GM12878 (cell line): ENCODE measurements around the gene ANKMY1. TPM values are rescaled to one million over a fixed set of nuclear protein-coding genes. Genes with fewer than 3 reads are reported as not detected.

Source experiments
- ATAC-seq: fragments of 200-7000 bp; cut with Tn5 transposase; 3 replicates; pipeline ENCODE4 v1.9.1; 2020; ENCODE audit warnings: mild to moderate bottlenecking, moderate library complexity
- BruUV-seq: library from RNA; stranded (reverse); fragments of 400-500 nt; replicated peaks from 2 replicates; lab custom pipeline; 2021; lab: Mats Ljungman, UMichigan
- CTCF ChIA-PET: fragments of 300-600 bp; sonication (Branson Sonifier 250); formaldehyde crosslinking; extraction: SDS; loops from one replicate; lab custom pipeline; 2021; ENCODE audit warnings: inconsistent platforms; lab: Yijun Ruan, JAX
- POLR2A ChIA-PET: fragments of 350-600 bp; formaldehyde crosslinking; extraction: SDS; loops from one replicate; lab custom pipeline; 2021; ENCODE audit warnings: inconsistent platforms; lab: Charles Lee
- RAD21 ChIA-PET: fragments of 300-600 bp; sonication (Branson Sonifier 250); formaldehyde crosslinking; loops from one replicate; lab custom pipeline; 2023; ENCODE audit warnings: antibody characterized with exemption; ENCODE audit not compliant: unreplicated experiment; lab: Charles Lee
- SMC1A ChIA-PET: fragments of 300-600 bp; sonication (Branson Sonifier 250); formaldehyde crosslinking; loops from one replicate; lab custom pipeline; 2023; ENCODE audit not compliant: unreplicated experiment, uncharacterized antibody; lab: Charles Lee
- DNase-seq: peaks from one replicate; pipeline ENCODE4 v3.0.0-alpha.2; 2011; ENCODE audit warnings: low read depth, low spot score
- FAIRE-seq: peaks from 3 replicates; lab custom pipeline; 2011; peaks lifted over from hg19 to GRCh38; lab: Jason Lieb, UNC
- H2AFZ ChIP-seq: 2 replicates; pipeline ENCODE4 v1.6.0; 2011; ENCODE audit warnings: low read depth, low read length, control low read depth; ENCODE audit not compliant: control insufficient read depth
- H3K27ac ChIP-seq: 2 replicates; pipeline ENCODE4 v1.5.1; 2011; ENCODE audit warnings: control low read depth; ENCODE audit not compliant: control insufficient read depth, insufficient read depth
- H3K27me3 ChIP-seq, 2 experiments: replicated peaks in 1 of 2; 2 replicates each; pipeline versions ENCODE4 v1.6.0 to v1.6.1; 2011; ENCODE audit warnings: low read length in 1 of 2; ENCODE audit not compliant: control insufficient read depth in 2 of 2, insufficient read depth in 2 of 2
- H3K36me3 ChIP-seq, 2 experiments: 2 replicates each; pipeline ENCODE4 v1.5.1; 2011; ENCODE audit warnings: low read length in 1 of 2; ENCODE audit not compliant: control insufficient read depth in 2 of 2, insufficient read depth in 2 of 2
- H3K4me1 ChIP-seq: 2 replicates; pipeline ENCODE4 v1.6.1; 2011; ENCODE audit warnings: mild to moderate bottlenecking, low read length, moderate library complexity, mixed read lengths; ENCODE audit not compliant: control insufficient read depth, insufficient read depth
- H3K4me2 ChIP-seq: 2 replicates; pipeline ENCODE4 v1.6.0; 2011; ENCODE audit warnings: control low read depth; ENCODE audit not compliant: control insufficient read depth, insufficient read depth
- H3K4me3 ChIP-seq: fragments of 200-600 bp; sonication (generic); 2 replicates; pipeline ENCODE4 v1.5.1; 2016
- H3K79me2 ChIP-seq: 2 replicates; pipeline ENCODE4 v1.6.0; 2011; ENCODE audit warnings: low read length; ENCODE audit not compliant: control insufficient read depth, insufficient read depth
- H3K9ac ChIP-seq: 2 replicates; pipeline ENCODE4 v1.8.0; 2011; ENCODE audit warnings: low read length, control low read depth, mixed read lengths; ENCODE audit not compliant: control insufficient read depth, insufficient read depth
- H3K9me3 ChIP-seq: replicated peaks from 3 replicates; pipeline ENCODE4 v1.5.1; 2011; ENCODE audit warnings: mild to moderate bottlenecking, low read length; ENCODE audit not compliant: control insufficient read depth, insufficient read depth
- H4K20me1 ChIP-seq: 2 replicates; pipeline ENCODE4 v1.6.0; 2011; ENCODE audit not compliant: control insufficient read depth, insufficient read depth
- CREM ChIP-seq: IDR thresholded peaks from 2 replicates; pipeline ENCODE4 v1.6.1; 2014; ENCODE audit warnings: antibody characterized with exemption, low read depth
- HDAC2 ChIP-seq: fragments of 200-600 bp; sonication (generic); IDR thresholded peaks from 2 replicates; pipeline ENCODE4 v1.6.1; 2017
- NR2C2 ChIP-seq: IDR thresholded peaks from 2 replicates; pipeline ENCODE4 v1.6.1; 2011; ENCODE audit warnings: borderline replicate concordance, low read depth; ENCODE audit not compliant: control insufficient read depth, insufficient read length
- NR2F1 ChIP-seq: fragments of 450-650 bp; conservative IDR thresholded peaks from 2 replicates; pipeline ENCODE4 v1.6.1; 2017; ENCODE audit warnings: mild to moderate bottlenecking
- RAD51 ChIP-seq: fragments of 450-650 bp; IDR thresholded peaks from 2 replicates; pipeline ENCODE4 v1.6.1; 2016; ENCODE audit warnings: moderate library complexity, mild to moderate bottlenecking, inconsistent platforms
- RELA ChIP-seq: fragments of 450-650 bp; IDR thresholded peaks from 2 replicates; pipeline ENCODE4 v1.8.0; 2014; ENCODE audit warnings: borderline replicate concordance; ENCODE audit not compliant: partially characterized antibody
- SMAD5 ChIP-seq: IDR thresholded peaks from 2 replicates; pipeline ENCODE4 v1.6.1; 2016; ENCODE audit warnings: antibody characterized with exemption, low read depth
- WGBS: methylation state at CpG from one replicate; pipeline ENCODE4 v1.1.6; 2016; ENCODE audit warnings: low lambda C conversion rate; ENCODE audit not compliant: insufficient replicate concordance, insufficient coverage; ENCODE audit errors: missing lambda C conversion rate; 5-methylcytosine and 5-hydroxymethylcytosine counted together
- in situ Hi-C: fragments of 300-500 bp; cut with MboI; formaldehyde crosslinking; loops from 9 replicates; pipeline ENCODE4 v1.14.3; 2018; ENCODE audit warnings: mixed read lengths
- intact Hi-C: fragments of 100-400 bp; cut with micrococcal nuclease; formaldehyde crosslinking; loops from one replicate; pipeline ENCODE4 v1.14.2; 2022; ENCODE audit not compliant: unreplicated experiment
- polyA plus RNA-seq, 11 experiments: library from polyadenylated mRNA; depleted of rRNA in 4 of 11; unstranded in 6 of 11; stranded (reverse) in 5 of 11; fragments of >200 nt; fragmentation: Nextera tagmentation in 4 of 11; fragmentation: Illumina TruSeq in 1 of 11; extraction: Ambion mirVana in 4 of 11; extraction: Trizol in 1 of 11; gene quantifications; 1 replicate in 1 of 11; 2 replicates in 10 of 11; pipeline versions ENCODE4 v1.2.1 to v1.2.3, GENCODE V29; 2011 to 2016; ENCODE audit warnings: inconsistent platforms in 2 of 11, missing spikeins in 2 of 11, low read depth in 1 of 11
- total RNA-seq, 4 experiments: library from RNA; depleted of rRNA in 3 of 4; stranded (reverse); fragments of >200 nt in 3 of 4; fragmentation: Illumina TruSeq in 1 of 4; extraction: Trizol in 1 of 4; gene quantifications; 2 replicates each; pipeline versions ENCODE4 v1.2.1 to v1.2.3, GENCODE V29; 2013 to 2021
- TF ChIP-seq, protein P1 (sequence below), 3 experiments: IDR thresholded peaks in 2 of 3; conservative IDR thresholded peaks in 1 of 3; 2 replicates each; pipeline ENCODE4 v1.5.1; 2011; ENCODE audit warnings: low read depth in 3 of 3, low read length in 3 of 3, mild to moderate bottlenecking in 3 of 3, control low read depth in 2 of 3, moderate library complexity in 2 of 3, inconsistent platforms in 1 of 3, mixed read lengths in 1 of 3; ENCODE audit not compliant: control insufficient read depth in 2 of 3, insufficient read depth in 1 of 3; ENCODE audit errors: extremely low read depth in 1 of 3
- TF ChIP-seq, protein P2 (sequence below): fragments of 450-650 bp; IDR thresholded peaks from 2 replicates; pipeline ENCODE4 v1.6.1; 2014; ENCODE audit warnings: mild to moderate bottlenecking
- TF ChIP-seq, protein P3 (sequence below): IDR thresholded peaks from 2 replicates; pipeline ENCODE4 v1.6.1; 2011; ENCODE audit warnings: low read depth, low read length, improper control_type of control experiment, borderline replicate concordance

ANKMY1 gene
- total and polyA plus RNA-seq, 10 of the 15 experiments (the other 5 are each of a cell fraction or from before 2014, with no cell fraction given) = 1.1 to 15.3 (median 11.1) TPM

DNA sequence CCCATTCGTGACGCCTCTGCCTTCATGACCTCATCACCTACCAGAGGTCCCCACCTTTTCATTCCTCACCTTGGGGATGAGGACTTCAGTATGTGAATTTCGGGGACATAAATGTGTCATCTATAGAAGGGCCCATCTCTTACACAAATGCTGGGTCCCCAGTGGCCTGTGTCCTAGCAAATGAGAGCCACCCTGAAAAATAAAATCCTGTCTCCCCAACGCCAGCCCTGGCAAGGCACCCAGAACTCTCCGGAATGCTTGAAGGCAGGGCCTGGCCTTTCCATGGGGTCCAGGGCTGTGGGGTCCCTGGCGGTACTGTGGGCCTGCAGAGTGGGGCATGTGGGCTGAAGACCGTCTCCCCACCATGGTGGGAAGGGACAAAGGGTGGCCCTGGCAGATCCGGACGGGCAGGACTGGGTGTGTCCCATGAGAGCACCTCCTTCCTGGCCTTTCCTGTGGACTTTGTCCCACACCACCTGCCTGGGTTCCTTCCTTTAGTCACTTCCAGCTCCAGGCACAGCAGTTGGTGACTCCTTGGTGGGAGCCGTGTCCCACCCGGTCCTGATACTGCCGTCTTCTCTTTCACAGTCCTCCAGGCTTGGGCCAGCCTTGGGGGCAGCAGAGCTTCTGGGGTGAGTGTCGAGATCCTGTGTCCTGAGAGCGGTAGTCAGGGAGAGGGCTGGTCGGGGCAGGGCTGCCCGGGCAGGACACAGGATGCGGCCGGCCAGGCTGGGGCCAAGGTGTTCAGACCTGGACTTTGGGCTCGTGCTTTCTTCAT is 47.3 kb upstream of the ANKMY1 start:
- no peak overlapping the region for H3K4me3 ChIP-seq
- ATAC-seq (no peak), DNase-seq (no peak), FAIRE-seq (no peak)
- H2AFZ ChIP-seq = no peak overlapping the region
- ChIA-PET CTCF (no interaction called here), RAD21 (no interaction called here), SMC1A (interaction anchor here (0.6 kb wide), 1 partner anchor 1909 kb away, joined by 3 read pairs; no protein-coding TSS in a partner anchor), POLR2A (no interaction called here)
- no peaks in the 10 kb centered on the region for H3K79me2 ChIP-seq
- H4K20me1 ChIP-seq = no peaks in the 10 kb centered on the region
- H3K27me3 ChIP-seq = no peaks in the 10 kb centered on the region
- H3K4me2 ChIP-seq = no peak overlapping the region
- 77% methylated on average over 18 of the region's 19 CpGs for WGBS
- in situ Hi-C loops (no loop called here), intact Hi-C loops (no loop called here)
- no peak overlapping the region for H3K9ac ChIP-seq
- peaks cover 0 to 2% of the 10 kb centered on the region in 2 experiments; a peak in 2 of 4 replicates for H3K36me3 ChIP-seq
- no peaks in the 10 kb centered on the region for H3K4me1 ChIP-seq
- H3K9me3 ChIP-seq = no peaks in the 10 kb centered on the region
- BruUV-seq = no TSS peak
- no peak overlapping the region for H3K27ac ChIP-seq
- no peak for TF ChIP-seq NR2F1
- no peak for TF ChIP-seq SMAD5
- TF ChIP-seq, protein P1, sequence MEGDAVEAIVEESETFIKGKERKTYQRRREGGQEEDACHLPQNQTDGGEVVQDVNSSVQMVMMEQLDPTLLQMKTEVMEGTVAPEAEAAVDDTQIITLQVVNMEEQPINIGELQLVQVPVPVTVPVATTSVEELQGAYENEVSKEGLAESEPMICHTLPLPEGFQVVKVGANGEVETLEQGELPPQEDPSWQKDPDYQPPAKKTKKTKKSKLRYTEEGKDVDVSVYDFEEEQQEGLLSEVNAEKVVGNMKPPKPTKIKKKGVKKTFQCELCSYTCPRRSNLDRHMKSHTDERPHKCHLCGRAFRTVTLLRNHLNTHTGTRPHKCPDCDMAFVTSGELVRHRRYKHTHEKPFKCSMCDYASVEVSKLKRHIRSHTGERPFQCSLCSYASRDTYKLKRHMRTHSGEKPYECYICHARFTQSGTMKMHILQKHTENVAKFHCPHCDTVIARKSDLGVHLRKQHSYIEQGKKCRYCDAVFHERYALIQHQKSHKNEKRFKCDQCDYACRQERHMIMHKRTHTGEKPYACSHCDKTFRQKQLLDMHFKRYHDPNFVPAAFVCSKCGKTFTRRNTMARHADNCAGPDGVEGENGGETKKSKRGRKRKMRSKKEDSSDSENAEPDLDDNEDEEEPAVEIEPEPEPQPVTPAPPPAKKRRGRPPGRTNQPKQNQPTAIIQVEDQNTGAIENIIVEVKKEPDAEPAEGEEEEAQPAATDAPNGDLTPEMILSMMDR (IDR thresholded peaks at IDR 0.05 in 2 of 3, conservative IDR thresholded peaks at IDR 0.05 in 1 of 3; ENCODE audit: control insufficient read depth in 2 of 3, extremely low read depth in 1 of 3, insufficient read depth in 1 of 3, low read depth in 3 of 3, low read length in 3 of 3) = no peak
- TF ChIP-seq, protein P2, sequence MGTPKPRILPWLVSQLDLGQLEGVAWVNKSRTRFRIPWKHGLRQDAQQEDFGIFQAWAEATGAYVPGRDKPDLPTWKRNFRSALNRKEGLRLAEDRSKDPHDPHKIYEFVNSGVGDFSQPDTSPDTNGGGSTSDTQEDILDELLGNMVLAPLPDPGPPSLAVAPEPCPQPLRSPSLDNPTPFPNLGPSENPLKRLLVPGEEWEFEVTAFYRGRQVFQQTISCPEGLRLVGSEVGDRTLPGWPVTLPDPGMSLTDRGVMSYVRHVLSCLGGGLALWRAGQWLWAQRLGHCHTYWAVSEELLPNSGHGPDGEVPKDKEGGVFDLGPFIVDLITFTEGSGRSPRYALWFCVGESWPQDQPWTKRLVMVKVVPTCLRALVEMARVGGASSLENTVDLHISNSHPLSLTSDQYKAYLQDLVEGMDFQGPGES = no peak
- TF ChIP-seq, protein P3, sequence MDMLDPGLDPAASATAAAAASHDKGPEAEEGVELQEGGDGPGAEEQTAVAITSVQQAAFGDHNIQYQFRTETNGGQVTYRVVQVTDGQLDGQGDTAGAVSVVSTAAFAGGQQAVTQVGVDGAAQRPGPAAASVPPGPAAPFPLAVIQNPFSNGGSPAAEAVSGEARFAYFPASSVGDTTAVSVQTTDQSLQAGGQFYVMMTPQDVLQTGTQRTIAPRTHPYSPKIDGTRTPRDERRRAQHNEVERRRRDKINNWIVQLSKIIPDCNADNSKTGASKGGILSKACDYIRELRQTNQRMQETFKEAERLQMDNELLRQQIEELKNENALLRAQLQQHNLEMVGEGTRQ = no peak
- TF ChIP-seq RAD51 = no peak
- TF ChIP-seq CREM = no peak
- TF ChIP-seq HDAC2 = no peak
- TF ChIP-seq RELA = no peak
- TF ChIP-seq NR2C2 = no peak
